ENCODE data around the gene NAPG.

GRCh38 chr18:10481831-10482230, 44.0 kb upstream of the NAPG start:
- TF ChIP-seq CTCF (IDR thresholded peaks at IDR 0.05; ENCODE audit: low read depth, low read length): no peak
- no peak for TF ChIP-seq EZH2phosphoT487 (IDR thresholded peaks at IDR 0.05; ENCODE audit: low read depth)
